IPS DF 4.7 (cell line): ENCODE data around the gene KSR1.
"Not testable (repeated sequence)": the region's sequence is repeated elsewhere in the genome, so short reads cannot be mapped to it uniquely, and the experiment has no call there.

Source experiments
- DNase-seq: peaks from one replicate; pipeline ENCODE4 v3.0.0-alpha.2; 2013; ENCODE audit warnings: low spot score; ENCODE audit errors: extremely low read depth

KSR1 gene

GRCh38 chr17:27607521-27608091, 151.4 kb downstream of the KSR1 start:
- DNase-seq: no peak

GRCh38 chr17:27608328-27609230, 152.3 kb downstream of the KSR1 start:
- DNase-seq: no peak

DNA sequence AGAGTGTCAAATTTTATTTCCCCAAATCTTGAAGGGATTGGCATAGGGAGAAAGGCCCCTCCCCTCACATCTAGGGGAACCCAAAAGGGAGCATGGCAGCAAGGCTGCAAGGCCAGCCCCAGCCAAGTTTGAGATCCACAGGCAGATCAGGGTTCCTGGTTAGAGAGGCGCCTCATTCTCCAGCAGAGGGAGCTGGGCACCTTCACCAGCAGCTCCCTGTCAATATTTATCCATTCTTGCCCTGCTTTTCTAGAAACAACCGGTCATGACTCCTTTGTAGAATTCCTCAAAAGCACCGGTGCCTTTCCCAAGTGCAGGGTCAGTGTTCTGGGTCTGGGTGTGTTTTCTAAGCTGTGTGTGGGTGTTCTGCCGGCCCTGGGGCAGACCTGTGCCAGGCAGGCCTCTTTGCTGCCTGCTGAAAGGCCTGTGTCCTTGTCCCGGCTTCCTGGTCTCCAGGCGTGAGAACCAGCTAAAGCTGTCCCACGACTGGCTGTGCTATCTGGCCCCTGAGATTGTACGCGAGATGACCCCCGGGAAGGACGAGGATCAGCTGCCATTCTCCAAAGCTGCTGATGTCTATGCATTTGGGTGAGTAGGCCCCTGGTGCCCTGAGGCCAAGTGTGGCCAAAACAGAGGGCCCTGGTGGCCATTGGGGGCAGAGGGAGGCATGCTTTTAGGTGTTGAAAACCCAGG, 153.5 kb downstream of the KSR1 start:
- DNase-seq: no peak

DNA sequence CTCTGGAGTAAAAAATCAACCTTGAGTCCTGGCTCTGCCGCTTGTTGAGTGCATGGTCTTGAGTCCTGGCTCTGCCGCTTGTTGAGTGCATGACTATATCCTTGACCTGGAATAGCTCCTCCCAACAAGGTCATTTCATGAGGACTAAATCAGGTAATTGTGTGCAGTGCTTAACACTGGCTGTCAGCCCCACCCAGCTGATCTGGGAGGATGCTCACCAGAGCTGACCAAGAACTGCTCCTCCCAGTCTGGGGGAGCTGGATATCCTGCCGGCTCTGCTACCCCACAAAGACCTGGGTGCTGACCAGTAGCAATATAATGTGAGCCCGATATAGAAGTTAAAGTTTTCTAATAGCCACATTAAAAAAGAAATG, 154.0 kb downstream of the KSR1 start:
- no peak for DNase-seq

DNA sequence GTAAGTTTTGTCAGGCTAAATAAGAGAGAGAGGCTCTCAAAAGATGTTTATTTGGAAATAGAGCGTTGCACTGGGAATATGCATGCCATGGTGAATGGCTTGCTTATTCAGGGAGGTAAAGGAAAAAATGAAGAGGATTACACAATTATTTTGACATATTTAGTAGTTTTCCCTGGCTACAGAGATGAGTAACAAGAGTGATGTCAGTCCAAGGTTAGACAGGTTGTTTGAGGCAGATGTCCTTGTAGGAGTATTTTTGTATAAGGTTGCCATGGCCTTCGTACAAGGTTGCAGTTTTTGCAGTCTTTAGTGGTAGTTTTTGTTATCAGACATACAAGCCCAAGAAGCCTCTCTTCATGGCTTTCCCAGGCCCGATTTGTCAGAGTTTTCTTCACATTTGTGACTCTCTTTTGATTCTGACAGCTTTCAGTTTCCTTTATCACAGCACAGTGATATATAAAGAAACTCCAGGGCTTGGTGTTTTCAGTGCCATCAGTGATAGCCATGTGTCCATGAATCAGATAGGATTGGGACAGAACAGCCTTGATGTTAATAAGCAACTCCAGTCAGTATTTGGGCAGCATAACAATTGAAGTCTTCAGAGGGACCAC, 156.0 kb downstream of the KSR1 start:
- DNase-seq: no peak

GRCh38 chr17:27613433-27613832, 157.2 kb downstream of the KSR1 start:
- no peak for DNase-seq

DNA sequence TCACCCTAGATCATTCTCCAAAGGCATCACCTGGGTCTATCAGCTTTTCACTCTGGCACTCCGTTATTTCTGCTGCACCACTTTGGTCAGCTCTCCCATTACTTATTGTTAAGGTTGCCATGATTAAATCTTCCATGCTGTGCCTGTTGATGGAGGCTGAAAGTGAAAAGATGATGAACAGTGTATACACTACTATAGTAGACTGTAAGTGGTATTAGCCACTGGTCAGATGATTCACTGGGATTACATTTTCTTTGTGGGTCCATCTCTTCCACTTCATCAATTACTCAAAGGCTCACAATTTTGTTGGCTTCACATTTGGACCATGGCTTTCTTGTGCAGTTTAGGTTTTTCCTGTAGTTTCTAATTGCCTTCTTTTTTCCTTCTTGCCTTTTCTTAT, 158.9 kb downstream of the KSR1 start:
- no peak for DNase-seq

- no peak for DNase-seq
Measured at GRCh38 chr17:27616414-27616813, 160.2 kb downstream of the KSR1 start.

DNA sequence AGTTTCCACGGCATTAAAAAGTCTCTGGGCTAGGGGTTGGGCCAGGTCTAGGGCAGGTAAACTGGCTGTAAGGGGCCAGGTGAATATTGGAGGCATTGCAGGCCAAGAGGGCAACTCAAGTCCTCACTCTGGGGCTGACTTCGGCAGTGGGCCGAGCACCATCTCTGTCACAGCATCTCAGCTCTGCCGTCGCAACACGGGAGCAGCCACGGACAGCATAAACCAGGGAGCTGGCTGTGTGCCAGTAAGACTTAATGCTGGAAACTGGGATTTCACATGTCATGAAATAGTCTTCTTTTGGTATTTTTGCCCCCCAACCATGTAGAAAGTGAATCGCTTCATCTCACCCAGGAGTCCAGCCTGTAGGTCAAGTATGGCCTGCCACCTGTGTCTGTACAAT, 162.2 kb downstream of the KSR1 start:
- DNase-seq: no peak

DNA sequence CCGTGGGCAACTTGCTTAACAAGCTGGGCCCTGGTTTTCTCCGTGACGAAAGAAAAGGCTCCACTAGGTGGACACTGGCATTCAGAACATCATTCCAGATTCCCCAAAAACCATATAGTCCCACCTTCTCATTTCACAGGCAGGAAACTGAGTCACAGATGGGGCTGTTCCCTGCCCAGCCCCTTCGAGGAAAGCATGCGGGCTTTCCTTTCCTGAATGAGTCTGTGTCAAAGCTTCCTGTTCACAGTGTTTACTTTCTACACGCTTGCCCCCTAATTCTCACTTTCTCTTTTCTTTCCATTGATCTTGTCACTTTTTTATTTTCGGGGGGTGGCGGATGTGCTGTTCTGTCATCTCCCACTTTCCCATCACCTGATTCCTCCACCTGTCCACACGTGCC, 164.5 kb downstream of the KSR1 start:
- DNase-seq: no peak

DNA sequence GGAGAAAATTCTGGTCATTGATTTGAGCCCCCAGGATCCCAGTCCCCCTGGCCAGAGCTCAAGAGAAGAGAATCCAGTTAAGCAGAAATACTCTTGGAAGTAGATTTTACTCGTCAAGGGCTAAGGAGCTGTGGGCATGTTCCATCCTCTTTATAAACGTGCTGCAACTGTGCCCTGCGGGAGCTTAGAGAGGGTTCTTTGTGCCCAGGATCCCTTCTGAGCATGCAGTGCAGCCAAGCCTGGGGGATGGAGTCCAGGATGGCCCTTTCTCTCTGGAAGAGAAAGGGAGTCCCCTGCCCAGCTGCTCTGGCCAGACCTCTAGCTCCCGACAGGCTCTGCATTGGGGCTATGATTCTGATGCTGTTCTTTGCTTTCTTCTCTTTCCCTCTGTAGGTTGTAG, 165.3 kb downstream of the KSR1 start:
- no peak for DNase-seq

GRCh38 chr17:27621942-27622559, 165.8 kb downstream of the KSR1 start:
- no peak for DNase-seq

DNA sequence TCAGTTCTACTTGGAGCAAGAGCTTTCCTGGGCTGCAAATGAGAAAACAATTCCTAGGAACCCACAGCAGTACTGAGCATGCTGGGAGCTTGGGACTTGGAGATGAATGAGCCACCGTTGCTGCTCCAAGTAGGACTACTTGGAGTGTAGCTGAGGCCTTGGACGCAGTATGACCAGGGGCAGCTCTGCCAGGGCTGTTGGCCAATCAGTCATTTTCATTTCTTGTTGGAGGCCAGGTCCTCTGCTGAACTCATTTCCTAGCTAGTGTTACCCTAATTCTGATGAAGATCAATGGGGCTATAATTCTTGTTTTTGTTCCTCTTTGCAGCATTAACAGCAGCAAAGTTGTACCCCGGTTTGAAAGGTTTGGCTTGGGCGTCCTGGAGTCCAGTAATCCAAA, 166.7 kb downstream of the KSR1 start:
- DNase-seq: no peak

DNA sequence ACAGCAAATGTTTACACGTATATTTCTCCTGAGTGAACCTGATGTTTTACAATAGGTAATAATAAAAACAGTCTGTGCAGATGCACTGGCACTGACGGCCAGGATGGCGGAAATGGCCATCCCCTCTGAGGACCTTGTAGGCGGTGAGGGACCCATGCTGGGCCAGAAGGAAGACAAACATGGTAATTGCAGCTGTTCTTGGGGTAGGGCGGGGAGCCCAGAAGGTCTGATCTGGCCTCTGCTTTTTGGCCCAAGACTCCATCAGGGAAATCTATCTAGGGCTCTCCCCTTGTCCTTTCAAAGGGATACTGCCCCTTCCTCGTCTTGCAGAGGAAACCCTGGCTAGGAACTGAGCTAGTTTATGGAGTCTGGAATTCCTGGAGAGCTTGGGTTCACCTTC, 167.4 kb downstream of the KSR1 start:
- DNase-seq: no peak

- DNase-seq: no peak
Measured at GRCh38 chr17:27624539-27624938, 168.3 kb downstream of the KSR1 start.

GRCh38 chr17:27625856-27626255, 169.6 kb downstream of the KSR1 start:
- no peak for DNase-seq

GRCh38 chr17:27627514-27627913, 171.3 kb downstream of the KSR1 start:
- DNase-seq: no peak

- DNase-seq: no peak
Measured at GRCh38 chr17:27628376-27628775, 172.1 kb downstream of the KSR1 start.

DNA sequence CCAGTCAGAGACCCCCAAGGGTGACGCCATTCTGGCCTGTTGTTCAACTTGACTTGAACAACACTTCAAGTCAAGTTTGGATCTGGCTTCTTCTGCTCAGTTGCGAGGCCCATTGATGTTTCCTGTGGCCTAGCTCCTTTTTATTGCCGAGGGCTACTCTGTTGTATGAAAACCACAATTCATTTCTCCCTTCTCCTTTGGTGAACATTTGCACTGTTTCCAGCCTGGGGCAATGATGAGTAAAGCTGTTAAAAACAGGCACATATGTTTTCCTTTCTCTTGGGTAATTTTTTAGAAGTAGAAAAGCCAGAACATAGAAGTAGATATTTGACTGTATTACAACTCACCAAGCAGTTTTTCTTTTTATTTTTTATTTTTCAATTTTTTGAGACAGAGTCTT, 173.0 kb downstream of the KSR1 start:
- DNase-seq: not testable (repeated sequence)

DNA sequence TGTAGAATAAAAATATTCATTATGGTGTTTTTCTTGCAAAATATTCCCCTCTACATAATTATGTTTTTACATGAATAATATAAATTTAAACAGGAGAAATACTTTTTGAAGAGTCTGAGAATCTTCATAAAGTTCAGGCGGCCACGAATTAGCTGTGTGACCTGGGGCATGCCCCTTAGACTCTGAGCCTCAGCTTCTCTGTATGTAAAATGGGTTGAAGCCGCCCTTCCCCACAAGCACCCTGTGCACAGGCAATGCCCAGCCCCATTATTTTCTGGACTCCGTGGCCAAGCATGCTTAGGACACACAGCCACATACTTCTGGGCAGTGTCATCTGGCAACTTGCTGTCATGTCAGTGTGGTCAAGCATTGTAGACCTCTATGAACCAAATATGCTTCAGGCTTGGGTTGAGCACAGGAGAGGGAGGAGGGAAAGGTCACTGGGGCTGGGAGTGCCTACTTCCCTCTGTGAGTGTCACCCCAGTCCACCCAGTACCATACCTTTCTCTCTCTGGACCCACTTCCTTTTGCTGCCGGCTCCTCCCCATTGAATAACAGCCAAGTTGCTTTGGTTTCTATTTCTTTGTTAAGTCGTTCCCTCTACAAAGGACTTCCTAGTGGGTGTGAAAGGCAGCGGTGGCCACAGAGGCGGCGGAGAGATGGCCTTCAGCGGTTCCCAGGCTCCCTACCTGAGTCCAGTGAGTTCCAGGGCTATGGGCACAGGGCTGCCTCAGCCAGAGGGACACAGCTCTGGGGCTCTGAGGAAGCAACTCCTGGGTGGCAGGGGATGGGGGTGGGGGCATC, 174.6 kb downstream of the KSR1 start, which contains the start of gene LGALS9:
LGALS9 (plus strand) TSS at position 582 of the 804 bp plus-strand sequence; CDS start at position 660, 78 bp downstream.
- DNase-seq: no peak

DNA sequence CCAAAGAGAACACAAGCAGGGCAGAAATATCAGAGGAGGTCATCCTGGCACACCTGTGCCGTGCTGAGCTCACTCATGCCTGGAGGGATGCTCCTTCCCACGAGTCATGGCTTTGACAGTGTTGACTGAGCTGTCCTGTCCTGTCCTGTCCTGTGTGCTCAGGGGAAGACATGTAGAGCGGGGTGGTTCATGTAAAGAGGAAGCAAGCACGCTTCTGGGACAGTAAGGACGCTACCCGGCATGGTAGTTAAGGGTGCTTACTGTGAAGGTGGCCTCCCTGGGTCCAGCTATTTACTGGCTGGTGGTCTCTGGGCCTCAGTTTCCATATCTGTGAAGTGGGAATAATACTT, 175.1 kb downstream of the KSR1 start:
- DNase-seq: no peak
